Caki2 (cell line): ENCODE measurements around the gene PLXNA2. TPM values are rescaled to one million over a fixed set of nuclear protein-coding genes. Genes with fewer than 3 reads are reported as not detected.

Experiments
- DNase-seq: peaks from one replicate; pipeline ENCODE4 v3.0.0-alpha.2; 2015; ENCODE audit warnings: low read depth
- in situ Hi-C: cut with HindIII; loops from 2 replicates; pipeline ENCODE4 v1.10.0; 2016; ENCODE audit warnings: low sequenced_read_pairs, low pct_unique_long_range_greater_than_20kb, mixed read lengths
- total RNA-seq: library from RNA; depleted of rRNA; stranded (reverse); fragments of >200 nt; shearing (Covaris generic); gene quantifications from 2 replicates; pipeline ENCODE4 v1.2.3, GENCODE V29; 2014; ENCODE audit warnings: low replicate concordance

The PLXNA2 gene
- total RNA-seq, 1 experiment from 2014 or later: 1.6 TPM

DNA sequence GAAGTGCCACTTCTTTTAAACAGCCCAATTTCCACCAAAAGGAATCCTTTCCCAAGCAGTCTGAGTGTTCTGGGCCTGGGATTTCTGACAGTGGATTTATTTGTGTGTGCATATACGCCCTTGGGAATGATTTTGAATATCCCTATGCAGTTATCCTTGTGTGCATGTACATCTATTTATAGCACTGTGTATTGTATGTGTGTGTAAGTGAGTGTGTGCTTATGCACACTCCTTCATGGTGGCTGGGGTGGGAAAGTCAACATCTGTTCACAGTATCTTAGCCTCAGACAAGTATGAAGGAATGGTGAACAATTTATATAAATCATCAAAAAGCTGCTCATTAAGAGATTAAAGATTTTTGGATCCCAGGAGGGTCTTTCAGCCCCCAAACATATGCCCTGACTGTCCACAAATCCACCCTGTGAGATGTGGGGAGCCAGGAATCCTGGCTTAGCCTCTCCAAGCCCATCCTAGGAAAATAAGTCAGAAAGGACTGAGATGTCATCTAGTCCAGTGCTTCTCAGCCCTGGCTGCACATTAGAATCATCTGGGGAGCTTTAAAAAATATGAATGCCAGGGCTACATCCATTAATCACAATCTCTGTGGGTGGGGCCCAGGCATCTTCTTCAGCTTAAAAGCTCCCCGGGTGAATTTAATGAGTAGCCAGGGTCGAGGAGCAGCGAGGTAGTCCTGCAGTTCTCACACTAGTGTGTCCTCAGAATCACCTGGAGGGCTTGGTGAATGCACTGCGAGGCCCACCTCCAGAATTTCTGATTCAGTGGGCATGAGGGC, 101.4 kb downstream of the PLXNA2 start:
- no peak for DNase-seq
- in situ Hi-C loops: no loop called here

DNA sequence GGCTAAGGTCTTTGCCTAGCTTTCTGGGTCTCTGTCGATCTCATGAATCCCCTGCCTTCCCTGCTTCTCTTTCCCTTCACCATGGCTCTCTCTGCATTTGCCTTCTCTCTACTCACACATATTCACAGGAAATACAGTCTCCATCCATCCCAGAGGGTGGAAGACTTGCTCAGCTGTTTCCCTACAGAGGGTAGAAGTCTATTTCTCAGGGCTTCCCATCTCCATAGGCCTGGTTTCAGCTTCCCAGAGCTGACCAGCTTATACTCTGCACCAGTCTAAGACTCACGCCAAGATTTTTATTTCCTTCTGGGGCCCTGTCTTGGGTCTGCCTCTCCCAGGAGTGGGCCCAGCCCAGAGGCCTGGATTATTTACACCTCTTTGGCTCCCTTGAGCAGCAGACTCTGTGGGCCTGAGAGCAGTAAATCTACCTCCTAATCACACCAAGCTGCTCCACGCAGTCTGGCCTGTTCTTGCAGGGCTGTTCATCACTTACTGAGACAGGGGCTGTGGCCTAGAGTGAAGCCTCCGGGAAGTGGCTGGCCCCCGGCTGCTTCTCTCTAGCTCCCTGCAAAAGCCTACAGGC, 102.5 kb downstream of the PLXNA2 start:
- DNase-seq: no peak
- in situ Hi-C loops: no loop called here

DNA sequence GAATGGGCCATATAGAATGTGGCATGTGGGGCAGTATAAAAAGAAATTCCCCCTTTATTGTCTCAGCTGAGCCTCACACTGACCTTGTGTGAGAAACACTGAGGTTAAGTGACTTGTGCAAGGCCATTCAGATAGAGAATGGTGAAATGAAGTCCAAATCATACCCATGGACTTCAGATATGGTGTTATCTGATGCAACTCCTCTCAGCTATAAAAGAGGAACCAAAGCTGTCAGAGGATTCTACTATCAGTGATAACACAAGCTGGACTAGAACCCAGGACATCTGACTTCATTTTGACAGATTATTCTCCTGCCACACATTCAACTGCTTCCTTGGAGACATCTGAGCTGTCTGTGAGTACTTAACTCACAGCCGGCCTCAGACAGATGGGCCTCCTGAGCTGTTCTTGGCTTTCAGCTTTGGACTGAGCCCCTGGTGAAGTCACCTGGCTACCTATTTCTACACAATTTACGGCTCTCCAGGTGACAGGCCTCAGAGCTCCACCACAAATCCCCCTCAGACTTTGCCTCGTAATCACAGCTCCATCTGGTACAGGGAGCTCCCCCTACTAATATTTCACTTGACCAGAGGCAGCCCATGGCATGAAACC, 104.6 kb downstream of the PLXNA2 start:
- in situ Hi-C loops: no loop called here
- DNase-seq: no peak

DNA sequence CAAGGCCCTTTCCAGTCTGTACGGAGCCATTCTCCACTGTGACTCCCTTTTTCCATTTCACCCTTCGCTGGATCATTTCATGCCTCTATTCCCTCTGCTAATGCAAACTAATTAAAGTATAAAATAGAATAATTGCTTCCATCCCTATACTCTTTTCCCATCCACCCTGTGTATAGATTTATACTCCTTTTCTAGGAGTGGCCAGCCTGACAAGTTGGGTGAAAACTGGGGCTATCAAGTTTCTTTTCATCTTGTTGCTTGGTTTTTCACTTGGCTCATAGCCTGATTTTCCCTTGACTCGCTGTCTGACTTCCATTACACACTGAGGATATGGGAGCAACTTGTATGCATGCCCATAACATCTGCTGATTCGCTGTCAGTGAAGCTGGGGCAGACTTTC, 107.0 kb downstream of the PLXNA2 start:
- no peak for DNase-seq
- in situ Hi-C loops: no loop called here

DNA sequence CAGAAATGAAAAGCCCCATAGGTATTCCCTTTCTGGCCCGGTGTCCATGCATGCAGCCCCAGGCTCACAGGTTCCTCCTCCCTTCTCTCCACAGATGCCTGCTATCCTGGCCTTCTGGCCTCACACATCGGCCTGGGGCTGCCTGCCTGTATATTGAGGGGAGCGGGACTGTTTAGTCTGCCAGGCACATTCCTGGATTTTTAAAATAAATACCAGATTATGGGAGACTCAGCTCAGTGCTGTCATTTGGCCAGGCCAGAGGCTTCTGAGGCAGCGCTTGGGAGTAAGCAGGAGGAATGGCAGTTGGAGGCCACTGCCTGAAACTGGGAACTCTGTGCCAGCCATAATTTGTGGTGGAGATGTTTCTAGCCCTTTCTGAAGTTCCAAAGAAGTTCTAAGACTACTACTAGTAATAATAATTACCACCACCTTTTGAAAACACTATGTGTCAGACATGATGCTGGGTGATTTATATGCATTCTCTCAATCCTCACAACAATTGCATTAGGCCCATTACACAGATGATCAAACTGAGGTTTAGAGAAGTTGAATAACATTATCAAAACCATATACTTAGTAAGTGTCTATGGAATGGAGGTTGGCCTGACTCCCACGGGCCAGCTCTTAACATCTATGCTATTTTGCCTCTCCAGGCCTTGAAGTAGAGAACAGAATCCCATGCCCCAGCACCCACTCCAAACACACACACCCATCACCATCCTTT, 107.6 kb downstream of the PLXNA2 start:
- in situ Hi-C loops: no loop called here
- no peak for DNase-seq

DNA sequence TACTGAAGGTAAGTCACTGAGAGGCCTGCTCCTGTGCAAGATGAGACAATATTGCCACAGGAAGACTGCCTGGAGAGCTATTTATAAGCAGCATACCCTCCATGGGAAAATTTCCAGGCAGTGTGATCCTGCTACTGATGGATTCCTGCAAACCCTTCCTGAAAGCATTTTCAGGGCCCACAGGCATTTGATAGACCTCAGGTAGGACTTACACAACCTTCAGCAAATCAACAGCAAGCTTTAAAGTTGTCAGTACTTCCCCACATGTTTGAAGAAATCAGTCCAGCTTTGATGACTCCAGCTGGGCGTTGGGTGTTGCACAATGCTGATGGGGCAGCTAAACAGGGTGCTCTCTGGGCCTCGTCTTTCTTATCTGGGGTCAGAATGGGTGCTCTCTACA, 108.8 kb downstream of the PLXNA2 start:
- in situ Hi-C loops: no loop called here

DNA sequence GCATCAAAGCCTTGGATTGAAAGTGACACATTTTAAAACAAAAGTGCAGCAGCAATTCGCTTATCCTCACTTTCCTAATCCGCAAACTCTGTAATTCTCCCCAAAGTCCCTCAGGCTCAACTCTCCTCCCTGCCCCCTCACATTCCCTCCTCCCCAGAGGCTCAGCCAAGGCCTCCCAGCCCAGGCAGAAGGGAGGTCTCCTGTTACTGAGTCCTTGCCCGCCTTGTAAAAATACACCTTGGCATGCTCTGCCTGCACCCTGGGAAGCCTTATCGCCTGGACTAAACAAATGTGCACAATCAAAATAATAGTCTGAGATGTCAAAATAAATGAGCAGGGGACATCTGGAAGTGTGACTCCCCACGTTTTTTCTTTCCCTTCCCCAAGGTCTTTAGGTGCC, 109.7 kb downstream of the PLXNA2 start:
- no peak for DNase-seq
- in situ Hi-C loops: no loop called here

More for the DNA sequence above, 108.8 kb downstream of the PLXNA2 start:
- no peak for DNase-seq

DNA sequence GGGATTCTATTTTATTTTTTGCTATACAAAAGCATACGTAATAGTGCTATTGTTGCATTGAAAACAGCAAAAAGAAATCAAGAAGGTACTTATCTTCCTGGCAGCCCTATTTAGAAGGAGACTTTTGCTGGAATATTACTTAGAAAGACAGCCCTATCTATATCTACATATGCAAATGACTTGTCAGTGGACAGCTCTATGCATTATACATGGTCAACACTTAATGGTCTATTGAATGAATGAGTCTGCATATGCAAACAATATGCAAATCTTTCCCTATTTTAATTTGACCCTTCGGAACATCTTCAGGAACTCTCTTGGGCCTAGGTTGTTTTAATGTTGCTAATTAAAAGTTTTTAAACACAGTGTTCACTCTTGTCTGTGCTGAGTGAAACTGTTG, 110.8 kb downstream of the PLXNA2 start:
- in situ Hi-C loops: no loop called here

DNA sequence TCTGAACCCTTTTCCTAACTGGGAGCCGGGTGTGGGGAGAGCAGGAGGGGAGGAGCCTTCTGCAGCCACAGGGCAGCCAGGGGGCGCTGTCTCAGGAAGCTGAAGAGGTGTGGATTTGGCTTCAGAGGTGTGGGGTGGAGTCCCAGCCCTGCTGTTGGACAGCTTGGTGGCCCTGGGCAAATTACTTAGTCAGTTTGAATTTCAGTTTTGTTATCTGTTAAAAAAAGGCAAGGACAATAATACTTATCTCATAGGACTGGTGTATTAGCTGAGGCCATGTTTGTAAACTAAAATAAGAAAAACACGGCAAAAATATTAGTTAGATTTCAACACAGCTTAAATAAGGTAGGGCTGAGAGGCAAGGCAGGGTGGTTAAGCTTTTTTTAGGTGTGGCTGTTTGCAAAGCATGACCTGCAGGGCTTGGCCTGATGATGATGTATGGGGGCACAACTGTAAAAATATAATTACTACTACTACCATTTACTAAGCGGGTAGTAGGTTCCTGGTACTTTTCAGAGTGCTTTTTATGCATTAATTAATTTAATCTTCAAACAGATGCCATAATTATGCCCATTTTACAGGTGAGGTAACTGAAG, 111.8 kb downstream of the PLXNA2 start:
- in situ Hi-C loops: no loop called here
- peak; percentile 56 for DNase-seq

More for the DNA sequence above, 110.8 kb downstream of the PLXNA2 start:
- no peak for DNase-seq

DNA sequence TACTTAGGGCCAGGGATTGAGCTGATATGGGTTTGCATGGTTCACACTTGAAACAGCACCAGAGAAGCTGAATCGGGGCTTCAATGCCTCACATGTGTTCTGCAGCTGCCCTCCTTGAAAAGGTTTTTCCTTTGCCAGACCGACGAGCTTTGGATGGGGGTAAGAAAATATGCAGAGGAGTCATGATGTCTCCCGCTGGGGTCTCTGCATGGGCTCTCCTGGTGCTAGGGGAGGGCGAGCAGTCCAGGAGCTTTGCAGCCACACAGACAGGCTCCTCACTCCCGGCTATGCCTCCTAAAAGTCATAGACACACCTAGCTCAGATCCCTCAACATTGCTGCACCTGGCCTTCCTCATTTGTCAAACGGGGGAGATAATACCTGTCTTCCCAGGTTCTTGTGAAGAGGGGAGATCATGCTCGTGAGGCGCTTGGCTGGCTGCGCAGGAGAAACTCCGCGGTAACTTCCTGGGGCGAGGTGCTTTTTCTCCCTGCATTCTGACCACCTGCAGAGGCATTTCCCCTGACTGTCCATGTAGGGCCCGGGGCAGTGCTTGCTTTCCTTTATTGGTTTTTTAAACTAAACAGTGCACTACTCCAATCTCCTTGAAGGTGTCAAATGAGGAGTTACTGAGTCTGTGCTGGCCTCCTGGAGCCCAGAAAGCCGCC, 112.4 kb downstream of the PLXNA2 start:
- no peak for DNase-seq
- in situ Hi-C loops: no loop called here

DNA sequence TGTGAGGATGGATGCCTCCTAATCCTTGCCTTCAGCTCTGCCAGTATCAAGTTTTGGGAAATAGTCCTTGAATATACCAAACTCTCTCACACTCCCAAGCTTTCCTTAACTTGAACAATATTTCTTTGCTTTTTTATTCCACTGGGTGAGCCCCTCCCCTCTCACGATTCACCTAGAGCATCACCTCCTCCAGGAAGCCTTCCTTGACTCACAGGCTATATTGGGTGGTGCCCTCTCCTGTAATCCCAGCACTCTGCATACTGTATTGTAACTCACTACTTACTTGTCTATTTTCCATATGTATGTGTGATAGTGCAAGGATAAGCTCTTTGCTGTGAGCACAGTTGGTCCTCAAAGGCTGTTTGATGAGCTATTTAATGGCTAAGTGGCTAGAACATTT, 114.7 kb downstream of the PLXNA2 start:
- in situ Hi-C loops: no loop called here
- DNase-seq: no peak

DNA sequence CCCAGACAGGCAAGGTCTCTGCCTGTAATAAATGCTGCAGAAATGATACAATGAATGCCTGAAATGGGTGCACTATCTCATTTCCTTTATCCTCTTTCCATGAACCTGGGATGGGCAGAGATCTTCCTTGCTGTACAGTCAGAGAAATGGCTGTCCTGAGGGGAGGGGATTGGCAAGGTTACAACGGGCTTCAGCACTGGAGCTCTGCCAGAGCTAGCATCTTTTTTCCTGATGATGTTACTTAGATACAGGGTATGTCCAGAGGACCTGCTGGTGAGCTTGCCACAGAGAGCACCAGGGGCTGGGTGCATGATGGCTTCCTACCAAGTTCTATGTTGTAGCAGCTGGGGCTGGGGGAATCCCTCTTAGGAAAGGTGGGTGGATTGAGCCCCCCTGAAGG, 115.1 kb downstream of the PLXNA2 start:
- no peak for DNase-seq
- in situ Hi-C loops: no loop called here

DNA sequence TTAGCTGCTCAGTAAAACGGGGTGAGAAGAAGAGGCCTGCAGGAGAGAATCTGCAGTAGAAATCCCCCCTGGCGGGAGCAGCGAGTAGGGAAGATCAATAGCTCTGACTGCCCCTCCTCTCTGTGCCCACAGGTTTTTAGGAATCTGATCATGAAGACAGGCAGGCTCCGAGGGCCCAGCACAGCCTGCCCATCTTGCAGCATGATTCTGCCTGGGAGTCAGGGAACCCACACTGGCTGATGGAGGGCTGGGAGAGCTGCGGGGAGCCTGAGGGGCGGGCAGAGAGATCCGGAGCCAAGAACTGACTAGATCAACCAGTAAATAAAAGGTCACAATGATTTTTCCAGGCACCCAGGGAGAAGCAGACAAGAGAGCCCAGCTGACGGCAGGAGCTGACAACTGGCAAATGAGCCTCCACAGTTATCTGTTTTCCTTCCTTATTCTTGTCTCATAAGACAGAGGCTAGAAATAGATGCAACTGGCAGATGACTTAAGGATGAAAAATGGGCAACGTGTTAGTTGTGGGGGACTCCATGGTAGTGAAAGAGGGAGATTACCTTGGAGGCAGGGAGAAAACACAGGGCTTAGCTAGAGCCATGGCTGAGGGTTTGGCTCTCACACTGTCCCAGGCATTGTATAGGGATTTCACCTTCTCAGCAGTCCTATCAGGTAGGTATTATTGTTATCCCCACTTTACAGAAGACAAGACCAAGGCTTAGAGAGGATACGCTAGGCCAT, 116.2 kb downstream of the PLXNA2 start:
- DNase-seq: no peak
- in situ Hi-C loops: no loop called here

DNA sequence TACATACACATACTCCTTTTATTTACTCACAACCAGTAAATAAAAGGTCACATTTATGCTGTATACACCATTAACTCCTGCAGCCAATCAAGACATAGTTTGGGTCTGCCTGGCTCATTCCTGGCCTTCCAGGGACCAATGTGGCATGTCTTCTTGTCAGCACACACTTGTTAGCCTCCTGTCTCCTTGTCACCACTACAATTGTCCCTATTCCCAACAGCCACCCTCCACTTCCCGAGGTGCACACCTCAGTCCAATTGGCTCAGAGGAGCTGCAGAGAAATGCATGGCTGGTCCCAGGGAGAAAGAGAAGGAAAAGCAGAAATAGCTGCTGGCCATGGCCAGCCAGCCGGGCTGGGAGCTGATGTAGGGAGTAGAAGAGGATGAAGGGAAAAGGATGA, 116.9 kb downstream of the PLXNA2 start:
- in situ Hi-C loops: no loop called here
- DNase-seq: no peak

DNA sequence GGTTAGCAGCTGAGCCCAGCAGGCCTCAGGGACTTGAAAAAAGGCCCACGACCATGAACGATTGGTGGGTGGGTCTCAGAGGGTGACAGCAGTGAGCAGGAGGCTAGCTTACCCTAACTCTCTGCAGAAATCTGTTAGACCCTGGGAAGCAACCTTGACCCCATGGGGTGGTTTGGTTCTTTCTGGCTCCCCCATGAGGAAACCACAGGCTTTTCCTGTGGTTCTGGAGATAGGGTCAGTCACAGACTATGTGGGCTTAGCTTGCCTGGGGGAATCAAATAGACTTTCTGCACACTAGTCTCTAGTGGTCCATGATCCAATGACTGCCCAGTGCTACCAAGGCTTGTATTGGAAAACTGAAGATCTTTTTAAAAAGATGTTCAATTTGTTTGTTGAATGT, 118.1 kb downstream of the PLXNA2 start:
- in situ Hi-C loops: no loop called here
- DNase-seq: no peak

DNA sequence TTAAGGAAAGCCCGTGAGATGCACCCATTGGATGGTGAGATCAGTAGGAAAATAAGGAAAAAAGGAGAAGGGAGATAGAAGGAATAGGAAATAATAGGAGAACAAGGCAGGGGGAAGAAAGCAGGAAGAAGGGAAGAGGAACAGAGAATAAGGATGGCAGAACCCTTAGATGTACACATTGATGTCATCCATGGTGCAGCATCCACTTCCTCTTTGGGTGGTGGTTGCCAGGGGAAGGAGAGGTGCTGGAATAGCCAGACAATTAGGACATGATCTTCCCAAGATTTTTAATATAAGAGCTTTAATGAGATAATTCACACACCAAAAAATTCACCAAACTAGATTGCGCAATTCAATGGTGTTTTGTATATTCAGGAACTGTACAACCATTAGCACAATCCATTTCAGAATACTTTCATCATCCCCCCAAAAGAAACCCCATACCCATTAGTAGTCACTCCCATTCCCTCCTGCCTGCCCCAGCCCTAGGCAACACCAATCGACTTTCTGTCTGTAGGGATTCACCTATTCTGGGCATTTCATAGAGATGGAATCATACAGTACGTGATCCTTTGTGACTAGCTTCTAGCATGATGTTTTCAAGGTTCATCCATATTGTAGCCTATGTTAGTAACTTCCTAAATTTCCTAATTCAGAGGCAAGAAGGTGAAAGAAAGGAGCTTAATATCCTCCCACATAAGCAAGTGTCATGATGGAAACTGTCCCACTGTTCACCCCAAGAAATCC, 121.4 kb downstream of the PLXNA2 start:
- in situ Hi-C loops: no loop called here
- DNase-seq: no peak

DNA sequence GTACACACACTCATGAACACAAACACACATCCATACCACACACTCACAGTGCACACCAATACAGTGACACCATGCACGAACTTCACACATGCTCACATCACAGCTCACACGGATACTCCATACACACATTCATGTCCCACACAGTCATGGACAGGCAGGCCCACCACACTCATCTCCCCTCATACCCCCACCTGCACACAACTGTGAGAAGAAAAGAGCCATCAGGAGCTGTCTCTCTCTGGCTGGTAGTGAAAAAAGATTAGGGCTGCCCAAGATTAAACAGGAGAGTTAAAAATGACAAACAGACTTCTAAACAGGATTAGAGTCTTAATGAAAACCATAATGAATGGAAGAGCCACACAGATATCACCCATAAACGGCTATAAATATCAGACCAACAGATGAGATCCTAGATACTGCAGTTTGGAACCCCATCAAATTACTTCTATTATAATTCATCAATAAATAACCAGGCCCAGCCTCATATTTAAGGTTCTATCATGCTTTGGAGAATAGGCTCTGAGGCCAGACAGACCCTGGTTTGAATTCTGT, 122.3 kb downstream of the PLXNA2 start:
- DNase-seq: no peak
- in situ Hi-C loops: no loop called here
